HCT116 (cell line): ENCODE data around the gene SEMA7A.

ENCODE experiments used
- EZH2 ChIP-seq: fragments of 200-600 bp; sonication (generic); IDR thresholded peaks from 2 replicates; pipeline ENCODE4 v1.6.1; 2017; ENCODE audit warnings: antibody characterized with exemption, mixed run types
- POLR2A ChIP-seq: IDR thresholded peaks from 2 replicates; pipeline ENCODE4 v1.7.0; 2011; ENCODE audit warnings: borderline replicate concordance; ENCODE audit not compliant: insufficient read depth, insufficient read length; ENCODE audit errors: extremely low read depth
- SIN3A ChIP-seq: IDR thresholded peaks from 2 replicates; pipeline ENCODE4 v1.6.1; 2012; ENCODE audit warnings: low read depth
- TF ChIP-seq, protein P1 (sequence below), 3 experiments: fragments of 200-600 bp in 1 of 3; sonication (generic) in 1 of 3; IDR thresholded peaks in 2 of 3; conservative IDR thresholded peaks in 1 of 3; 2 replicates each; pipeline ENCODE4 v1.5.1; 2012 to 2017; ENCODE audit warnings: low read depth in 2 of 3, low read length in 2 of 3, antibody characterized with exemption in 1 of 3, borderline replicate concordance in 1 of 3, control low read depth in 1 of 3, mild to moderate bottlenecking in 1 of 3, mixed read lengths in 1 of 3, mixed run types in 1 of 3, moderate library complexity in 1 of 3; ENCODE audit not compliant: insufficient read depth in 1 of 3
- TF ChIP-seq, protein P2 (sequence below): IDR thresholded peaks from 2 replicates; pipeline ENCODE4 v1.6.1; 2011; ENCODE audit warnings: mild to moderate bottlenecking, low read length, moderate library complexity; ENCODE audit not compliant: insufficient replicate concordance; ENCODE audit errors: extremely low read depth

DNA sequence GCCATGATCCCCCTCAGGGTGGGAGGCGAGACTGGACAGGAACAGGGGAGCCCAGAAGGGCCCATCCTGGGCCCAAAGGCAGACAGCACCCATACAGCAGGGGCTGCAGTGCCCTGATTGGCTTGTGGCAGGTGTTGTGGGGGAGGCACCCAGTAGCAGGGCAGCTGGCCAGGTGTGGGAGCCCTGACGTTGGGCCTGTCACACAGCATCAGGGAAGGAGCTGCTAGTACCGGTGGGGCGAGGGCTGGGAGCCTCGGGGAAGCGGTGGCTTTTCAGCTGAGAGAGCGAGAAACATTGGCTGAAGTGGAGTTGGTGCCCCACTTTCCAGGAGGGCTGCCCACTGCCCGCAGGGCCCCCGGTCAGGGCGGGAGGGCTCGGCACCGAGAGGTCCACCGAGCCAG lies 46.6 kb downstream of the SEMA7A start:
- TF ChIP-seq, protein P1, sequence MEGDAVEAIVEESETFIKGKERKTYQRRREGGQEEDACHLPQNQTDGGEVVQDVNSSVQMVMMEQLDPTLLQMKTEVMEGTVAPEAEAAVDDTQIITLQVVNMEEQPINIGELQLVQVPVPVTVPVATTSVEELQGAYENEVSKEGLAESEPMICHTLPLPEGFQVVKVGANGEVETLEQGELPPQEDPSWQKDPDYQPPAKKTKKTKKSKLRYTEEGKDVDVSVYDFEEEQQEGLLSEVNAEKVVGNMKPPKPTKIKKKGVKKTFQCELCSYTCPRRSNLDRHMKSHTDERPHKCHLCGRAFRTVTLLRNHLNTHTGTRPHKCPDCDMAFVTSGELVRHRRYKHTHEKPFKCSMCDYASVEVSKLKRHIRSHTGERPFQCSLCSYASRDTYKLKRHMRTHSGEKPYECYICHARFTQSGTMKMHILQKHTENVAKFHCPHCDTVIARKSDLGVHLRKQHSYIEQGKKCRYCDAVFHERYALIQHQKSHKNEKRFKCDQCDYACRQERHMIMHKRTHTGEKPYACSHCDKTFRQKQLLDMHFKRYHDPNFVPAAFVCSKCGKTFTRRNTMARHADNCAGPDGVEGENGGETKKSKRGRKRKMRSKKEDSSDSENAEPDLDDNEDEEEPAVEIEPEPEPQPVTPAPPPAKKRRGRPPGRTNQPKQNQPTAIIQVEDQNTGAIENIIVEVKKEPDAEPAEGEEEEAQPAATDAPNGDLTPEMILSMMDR (IDR thresholded peaks at IDR 0.05 in 2 of 3, conservative IDR thresholded peaks at IDR 0.05 in 1 of 3; ENCODE audit: borderline replicate concordance in 1 of 3, insufficient read depth in 1 of 3, low read depth in 2 of 3, low read length in 2 of 3): no peak
- no peak for TF ChIP-seq EZH2
- no peak for TF ChIP-seq POLR2A
- TF ChIP-seq SIN3A: no peak
- TF ChIP-seq, protein P2, sequence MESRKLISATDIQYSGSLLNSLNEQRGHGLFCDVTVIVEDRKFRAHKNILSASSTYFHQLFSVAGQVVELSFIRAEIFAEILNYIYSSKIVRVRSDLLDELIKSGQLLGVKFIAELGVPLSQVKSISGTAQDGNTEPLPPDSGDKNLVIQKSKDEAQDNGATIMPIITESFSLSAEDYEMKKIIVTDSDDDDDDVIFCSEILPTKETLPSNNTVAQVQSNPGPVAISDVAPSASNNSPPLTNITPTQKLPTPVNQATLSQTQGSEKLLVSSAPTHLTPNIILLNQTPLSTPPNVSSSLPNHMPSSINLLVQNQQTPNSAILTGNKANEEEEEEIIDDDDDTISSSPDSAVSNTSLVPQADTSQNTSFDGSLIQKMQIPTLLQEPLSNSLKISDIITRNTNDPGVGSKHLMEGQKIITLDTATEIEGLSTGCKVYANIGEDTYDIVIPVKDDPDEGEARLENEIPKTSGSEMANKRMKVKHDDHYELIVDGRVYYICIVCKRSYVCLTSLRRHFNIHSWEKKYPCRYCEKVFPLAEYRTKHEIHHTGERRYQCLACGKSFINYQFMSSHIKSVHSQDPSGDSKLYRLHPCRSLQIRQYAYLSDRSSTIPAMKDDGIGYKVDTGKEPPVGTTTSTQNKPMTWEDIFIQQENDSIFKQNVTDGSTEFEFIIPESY: no peak
